Central memory CD4-positive, alpha-beta T cell (primary cell): Measurements from ENCODE around the gene FAM193B.
A peak's percentile ranks its signal among the peaks of the same experiment; 100 is the strongest.
"Not testable (repeated sequence)": the region's sequence is repeated elsewhere in the genome, so short reads cannot be mapped to it uniquely, and the experiment has no call there.

Experiments
- DNase-seq: peaks from one replicate; pipeline ENCODE4 v3.0.0; 2022

The FAM193B gene

DNA sequence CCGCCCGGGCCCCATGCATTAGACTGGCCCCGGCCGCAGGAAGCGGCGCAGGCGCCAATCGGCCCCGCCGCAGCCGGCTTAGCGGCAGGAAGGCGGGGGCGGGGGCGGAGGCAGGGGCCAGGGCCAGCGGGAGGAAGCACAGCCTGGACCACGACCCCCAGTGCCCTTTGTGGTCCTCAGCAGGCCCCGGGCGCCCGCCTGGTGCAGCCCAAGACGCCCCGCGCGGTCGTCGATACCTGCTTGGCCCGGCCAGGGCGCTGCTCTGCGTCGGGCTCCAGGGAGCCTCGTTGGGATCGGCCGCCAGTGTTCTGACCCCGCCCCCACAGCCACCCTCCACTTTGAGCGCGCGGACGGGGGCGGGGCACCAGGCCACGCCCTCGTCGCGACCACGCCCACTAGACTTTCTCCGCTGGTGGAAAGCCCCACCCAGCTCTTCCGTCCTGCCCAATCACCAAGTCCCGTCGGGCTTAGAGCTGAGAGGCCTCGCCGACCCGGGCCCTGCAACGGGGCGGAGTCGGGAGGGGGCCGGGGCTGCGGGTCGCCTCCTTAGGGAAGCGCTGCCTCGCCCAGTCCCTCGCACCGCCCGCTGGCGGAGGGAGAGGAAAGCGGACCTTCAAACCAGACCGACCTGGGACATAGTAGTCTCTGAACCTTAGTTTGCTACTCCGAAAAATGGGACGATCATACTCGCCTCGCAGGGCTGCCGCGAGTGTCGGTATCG is 56.9 kb downstream of the FAM193B start, which contains the start of gene PDLIM7:
Gene PDLIM7, minus strand, starts transcription at position 313 of the 721 bp plus-strand sequence. CDS start 1,092 bp downstream, outside the sequence.
- peak; percentile 90 for DNase-seq

DNA sequence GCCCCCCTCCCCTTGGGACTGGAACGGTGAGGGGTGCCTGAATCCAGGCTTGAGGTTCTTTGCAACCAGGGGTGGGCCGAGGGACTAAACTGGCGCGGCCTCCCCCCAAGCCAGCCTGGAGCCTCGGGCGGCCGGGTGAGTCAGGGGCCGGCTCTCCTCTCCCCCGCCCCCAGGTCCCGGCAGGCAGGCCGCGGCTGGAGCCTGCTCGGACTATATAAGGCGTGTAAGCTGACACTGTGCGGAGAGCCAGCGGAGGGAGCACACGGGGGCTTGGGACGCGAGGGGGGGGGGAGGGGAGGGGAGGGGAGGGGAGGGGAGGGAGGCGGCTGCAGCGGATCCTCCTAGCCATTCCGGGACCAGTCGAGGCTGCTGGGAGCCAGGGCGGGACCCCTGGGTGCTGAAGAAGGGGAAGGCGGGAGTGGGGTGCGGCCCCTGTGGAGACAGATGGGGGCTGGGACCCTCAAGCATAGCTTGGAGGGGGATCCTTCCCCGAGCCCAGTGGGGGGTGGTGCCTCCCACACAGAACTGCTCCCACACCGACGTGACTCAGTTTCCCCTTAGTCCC is 57.6 kb downstream of the FAM193B start:
- DNase-seq, result no peak

DNA sequence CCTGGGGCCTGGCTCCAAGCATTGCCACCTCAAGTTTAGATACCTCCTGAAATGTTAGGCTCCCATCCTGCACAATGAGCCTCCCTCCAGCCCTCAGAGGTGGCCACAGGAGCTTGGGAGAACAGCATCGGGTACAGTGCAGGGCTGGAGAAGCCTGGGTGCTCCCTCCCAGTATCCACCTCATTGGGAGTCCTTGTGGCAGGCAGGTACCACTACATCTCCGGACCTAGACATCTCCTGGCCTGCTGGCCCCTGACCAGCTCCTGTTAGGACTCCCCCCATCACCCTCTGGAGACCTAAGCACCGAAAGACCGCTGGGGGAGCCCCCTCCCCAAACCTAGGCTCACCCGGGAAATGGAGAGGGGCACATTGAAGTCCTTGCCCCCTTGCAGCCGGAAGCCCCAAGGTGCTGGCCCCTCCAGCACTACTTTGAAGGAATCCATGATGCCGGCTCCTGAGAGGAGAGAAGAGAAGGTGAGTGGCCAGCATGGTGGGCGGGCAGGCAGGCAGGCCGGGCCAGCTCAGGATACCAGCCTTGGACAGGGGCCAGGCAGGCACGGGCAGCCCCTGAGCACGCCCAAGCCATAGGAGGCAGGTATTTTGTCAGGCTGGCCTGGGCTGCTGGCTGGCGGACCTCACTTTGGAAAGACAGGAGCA is 58.2 kb downstream of the FAM193B start:
- DNase-seq, result no peak

DNA sequence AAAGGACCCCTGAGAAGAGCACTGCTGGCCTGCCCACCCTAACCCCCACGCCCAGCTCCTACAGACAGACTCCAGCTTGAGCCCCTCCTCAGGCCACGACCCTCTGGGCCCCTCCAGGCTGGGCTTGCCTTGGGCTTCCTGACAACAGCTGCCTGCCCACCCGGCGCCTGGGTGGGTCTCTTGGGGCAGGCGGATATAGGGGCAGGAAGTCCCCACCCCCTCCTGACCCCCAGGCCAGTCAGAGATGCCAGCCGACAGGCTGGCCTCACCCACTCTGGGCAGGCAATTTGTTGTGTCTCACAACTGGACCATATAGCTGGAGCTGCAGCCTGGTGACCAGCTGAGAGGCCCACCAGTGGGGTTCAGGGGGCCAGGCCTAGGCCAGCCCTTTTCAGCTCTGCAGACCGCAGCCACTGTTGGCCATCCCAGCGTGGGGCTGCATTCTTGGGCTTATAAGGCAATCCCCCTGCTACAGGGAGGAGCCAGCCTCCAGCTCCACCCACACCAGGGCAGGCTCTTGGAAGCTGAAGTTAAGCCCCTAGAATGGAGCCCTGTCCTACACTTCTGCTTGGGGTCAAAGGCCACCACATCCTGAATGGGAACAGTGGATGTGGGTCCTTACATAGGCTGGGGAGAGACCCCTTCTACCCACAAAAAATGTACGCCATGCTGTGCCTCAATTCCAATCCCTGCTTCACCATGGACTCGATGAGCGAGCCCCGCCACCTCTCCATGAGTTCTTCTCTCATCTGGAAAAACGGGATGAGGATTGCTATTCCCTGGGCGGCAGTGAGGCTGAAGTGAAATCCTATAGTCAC is 58.9 kb downstream of the FAM193B start:
- DNase-seq, result no peak

DNA sequence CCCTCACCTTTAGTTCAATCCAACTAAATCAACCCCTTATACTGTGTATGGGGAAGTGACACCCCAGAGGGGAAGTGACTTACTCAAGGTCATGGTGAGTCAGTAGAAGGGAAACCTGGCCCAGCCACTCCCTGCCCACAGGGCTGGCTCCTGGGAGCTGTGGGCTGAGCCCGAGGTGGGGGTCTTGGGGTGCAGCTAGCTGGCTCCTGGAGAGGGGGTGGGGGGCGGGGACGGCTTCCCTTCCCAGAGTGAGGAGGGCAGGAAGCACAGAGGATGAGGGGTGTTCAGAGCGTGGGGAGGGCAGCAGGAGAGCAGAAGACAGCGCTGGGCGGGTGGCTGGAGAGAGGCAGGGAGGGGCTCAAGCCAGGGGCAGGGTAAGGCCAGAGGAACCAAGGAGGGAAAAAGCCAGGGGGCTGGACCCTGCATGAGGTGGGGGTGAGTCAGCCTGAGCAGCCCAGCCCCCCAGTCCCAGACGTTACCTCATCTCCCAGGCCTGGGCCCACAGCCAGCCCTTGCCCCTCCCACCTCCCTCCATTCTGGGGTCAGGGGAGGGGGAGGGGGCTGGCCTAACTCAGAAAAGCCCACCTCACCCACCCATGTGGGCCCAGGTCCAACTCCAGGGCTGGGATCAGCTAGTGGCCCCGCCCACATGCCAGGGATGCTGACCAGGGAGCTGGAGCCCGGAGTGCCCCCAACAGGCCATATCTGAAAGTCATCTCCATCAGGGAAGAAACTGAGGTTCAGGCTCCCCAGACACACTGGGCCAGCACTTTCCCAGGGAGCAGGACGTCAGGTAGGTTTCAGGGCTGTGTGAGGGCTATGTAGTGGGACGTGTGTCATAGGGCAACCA is 59.8 kb downstream of the FAM193B start:
- no peak for DNase-seq

DNA sequence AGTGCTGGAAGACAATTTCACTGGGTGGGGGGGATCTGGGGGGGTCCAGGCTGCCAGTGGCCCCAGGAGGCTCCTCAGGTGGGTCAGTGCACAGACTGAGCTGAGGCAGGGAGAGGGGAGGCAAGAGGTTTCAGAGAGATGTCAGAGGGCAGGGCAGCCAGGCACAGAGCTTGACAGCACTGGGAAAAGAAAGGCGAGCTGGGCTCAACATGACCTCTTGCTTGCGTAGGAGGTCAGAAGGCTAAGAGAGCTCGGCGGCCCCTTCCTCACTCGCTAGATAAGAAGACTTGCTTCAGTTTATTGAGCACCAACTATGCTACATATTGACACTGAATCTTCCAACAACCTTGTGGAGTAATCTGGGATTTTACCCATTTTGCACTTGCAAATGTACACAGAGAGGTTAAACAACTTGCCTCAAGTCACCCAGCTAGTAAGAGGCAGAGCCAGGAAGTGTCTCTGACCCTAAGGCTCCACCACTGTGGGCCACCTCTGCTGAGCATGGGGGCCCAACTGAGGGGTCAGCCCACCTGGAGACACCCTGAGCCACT is 60.5 kb downstream of the FAM193B start:
- no peak for DNase-seq

DNA sequence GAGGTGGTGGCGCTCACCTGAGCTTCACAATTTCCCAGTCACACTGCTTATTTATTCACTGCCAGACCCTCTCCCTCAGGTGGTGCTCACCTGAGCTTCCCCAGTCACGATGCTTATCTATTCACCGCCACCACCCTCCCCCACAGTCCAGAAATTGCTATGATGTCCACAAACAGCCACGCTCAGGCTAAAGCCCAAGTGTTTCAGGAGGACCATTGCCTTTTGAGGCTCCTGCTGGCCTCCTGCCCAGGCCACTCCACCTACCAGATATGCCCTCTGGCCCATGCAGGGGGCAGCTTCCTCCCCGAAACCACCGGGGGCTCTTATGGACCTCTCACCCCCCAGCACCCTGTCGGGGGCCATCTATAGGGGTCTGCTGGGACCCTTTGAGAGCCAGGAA is 61.5 kb downstream of the FAM193B start:
- no peak for DNase-seq

DNA sequence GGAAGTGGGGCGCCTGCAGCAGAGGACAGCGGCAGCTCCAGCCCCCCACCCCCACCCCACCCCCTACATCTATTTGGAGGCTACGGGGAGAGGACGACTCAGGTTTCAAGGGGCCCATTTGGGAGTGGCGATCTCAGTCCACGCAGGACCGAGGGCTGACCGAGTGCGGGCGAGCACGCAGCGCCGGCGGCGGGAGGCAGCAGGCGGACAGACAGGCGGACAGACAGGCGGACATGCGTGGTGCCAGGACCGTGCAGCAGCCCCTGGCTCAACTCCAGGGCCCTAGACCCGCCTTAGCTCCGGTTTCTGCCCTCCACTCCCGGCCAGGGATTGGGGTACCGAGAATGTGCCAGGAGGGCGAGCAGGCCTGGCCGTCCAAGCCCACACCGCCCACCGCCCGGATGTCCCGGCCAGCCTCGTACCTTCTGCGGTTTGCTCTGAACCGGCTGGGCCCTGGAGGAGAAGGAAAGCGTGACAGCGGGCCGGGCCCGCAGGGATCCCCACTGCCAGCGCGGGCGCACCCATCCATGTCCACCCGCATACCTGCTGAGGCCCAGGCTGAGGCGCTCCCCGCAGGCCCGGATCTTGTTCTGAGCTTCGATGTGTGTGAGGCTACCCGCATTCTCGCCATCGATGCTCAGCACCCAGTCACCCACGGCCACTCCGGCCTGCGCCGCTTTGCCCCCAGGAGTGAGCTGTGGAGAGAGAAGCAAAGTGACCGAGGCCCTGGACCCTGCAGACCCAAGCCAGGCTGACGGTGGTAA is 62.2 kb downstream of the FAM193B start:
- DNase-seq, result no peak

DNA sequence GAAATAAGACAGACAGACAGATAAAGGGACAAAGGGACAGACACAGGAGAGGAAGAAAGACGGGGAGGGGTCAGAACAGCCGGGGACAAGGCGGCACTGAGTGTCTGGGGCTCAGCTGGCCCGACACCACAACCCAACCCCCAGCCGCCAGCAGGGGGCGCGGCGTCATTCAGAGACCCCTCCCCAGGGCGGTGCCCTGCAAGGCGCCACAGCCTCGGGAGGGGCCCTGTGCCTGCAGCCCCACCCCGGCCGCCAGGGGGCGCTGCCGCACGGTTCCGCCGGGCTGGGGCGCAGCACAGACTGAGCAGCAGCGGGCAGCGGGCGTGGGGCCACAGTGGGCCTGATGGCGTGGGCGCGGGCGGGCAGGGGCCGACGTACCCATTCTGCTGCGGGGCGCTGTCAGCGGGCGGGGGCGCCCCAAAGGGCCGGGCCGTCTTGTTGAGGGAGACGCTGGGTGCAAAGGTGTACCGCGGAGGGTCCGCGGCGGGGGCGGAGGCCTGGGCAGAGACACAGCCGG is 62.9 kb downstream of the FAM193B start:
- peak; percentile 14 for DNase-seq

DNA sequence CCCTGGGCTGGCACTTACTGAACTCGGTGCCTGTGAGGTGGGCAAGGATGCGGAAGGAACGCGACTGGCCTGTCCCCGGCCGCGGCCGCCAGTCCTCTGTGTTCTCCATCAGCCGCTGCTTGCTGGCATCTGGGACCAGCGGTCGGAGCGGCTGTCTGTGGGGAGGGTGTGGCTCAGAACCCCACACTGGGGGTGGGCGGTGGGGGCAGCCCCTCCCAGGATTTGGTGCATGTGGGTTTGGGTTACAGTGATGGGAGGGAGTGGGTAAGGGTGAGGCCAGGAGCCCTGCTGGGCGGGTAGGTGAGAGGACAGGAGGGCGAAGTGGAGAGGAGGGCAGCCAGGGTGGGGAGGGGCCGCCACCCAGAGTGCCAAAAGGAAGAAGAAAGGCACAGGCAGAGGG is 63.4 kb downstream of the FAM193B start:
- no peak for DNase-seq

DNA sequence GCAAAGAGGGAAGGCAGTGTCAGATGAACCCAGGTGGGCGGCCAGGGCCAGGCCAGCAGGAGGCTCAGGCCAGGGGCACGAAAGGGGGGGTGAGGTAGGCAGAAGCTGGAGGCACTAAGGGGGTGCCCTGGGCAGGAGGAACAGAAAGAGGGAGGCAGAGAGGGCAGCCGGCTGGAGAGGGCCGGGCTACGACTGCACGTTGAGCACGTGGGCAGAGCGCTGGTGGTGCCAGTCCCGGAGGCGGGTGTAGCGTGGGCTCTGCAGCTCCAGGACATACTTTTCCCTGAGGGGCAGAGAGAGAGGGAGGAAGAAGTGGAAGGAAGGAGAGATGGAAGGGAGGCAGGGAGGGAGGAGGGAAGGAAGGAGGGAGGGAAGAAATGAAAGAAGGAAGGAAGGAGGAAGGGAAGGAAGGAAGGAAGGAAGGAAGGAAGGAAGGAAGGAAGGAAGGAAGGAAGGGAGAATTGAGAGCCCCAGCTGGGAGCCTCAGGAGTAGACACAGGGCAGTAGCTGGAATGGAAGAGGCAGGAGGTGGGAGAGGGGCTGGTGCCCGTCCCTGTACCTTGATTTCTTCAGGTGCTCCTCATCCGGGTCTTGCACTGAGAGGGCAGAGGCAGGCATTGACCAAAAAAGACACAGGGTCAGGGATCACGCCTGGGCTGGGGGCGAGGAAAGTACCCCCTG is 63.9 kb downstream of the FAM193B start:
- no peak for DNase-seq

DNA sequence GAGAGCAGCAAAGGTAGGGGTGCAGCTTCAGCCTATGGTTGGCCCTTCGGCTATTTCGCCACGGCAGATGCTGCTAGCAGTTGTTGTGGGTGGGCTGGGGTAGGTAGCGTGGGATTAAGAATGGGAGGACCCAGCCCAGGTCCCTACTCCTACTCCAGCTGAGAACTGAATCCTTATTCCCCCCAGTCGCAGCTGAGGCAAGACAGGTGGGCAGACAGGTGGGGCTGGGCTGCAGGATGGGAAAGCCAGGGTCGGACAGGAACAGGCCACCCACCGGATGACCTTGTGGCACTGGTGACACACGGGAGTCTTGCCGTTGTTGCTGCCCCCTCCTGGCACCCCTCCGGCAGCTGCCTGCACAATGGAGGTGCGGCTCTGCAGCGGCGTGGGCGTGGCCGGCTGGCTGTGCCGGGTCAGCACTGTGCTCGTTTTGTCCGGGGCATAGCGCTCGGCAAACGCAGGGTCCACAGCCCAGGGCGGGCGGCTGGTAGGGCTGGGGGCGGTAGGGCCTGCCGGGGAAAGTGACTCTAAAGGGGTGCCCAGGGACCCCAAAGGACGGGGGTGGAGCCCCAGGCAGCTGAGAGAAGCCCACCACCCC is 65.1 kb downstream of the FAM193B start:
- DNase-seq, result no peak

DNA sequence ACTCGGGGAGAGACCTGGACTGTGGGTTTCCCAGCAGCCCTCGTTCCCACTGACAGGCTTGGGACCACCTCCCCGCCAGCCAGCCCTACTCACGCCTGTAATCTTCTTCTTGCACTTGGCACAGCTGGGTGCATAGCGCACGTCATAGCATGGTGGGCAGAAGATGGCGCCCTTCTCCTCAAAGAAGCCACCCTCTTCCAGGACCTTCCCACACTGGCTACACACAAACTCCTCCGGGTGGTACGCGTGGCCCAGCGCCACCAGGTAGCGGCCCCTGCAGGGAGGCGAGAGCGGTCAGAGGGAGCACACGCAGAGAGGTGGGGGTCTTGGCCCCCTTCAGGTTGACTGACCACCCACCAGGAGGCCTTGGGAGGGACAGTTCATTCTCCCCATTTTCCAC is 66.4 kb downstream of the FAM193B start:
- no peak for DNase-seq

DNA sequence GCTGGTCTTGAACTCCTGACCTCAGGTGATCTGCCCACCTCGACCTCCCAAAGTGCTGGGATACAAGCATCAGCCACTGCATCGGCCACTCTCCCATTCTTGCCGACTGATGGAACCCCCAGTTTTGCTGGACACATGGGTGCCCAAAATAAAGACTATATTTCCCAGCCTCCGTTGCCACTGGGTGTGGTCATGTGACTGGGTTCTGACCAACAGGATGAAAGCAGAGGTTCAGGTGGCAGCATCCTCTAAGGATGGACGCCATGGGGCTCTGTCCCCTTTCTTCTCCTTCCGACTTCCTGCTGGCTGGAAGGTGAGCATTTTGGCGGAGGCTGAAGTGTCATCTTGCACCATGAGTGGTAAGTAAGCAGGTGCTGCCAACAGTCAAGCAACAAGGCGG is 67.2 kb downstream of the FAM193B start:
- no peak for DNase-seq

DNA sequence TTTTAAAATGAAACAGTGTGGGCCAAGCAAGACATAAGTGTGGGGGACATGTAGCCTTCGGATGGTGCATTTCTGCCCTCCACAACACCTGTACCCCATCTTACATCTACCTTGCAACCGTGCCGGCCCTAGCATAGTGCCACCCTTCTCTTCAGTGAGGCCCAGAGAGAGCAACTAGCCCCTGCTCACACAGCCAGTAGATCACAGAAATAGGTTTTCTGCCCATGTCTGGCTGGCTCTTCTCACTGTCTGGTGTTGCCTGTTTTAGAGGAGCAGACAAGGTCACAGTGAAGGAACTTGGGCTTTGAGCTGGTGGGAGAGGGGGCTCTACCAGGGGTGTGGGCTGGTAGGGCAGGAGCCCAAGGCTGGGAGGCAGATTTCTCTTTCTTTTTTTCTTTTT is 68.1 kb downstream of the FAM193B start:
- no peak for DNase-seq

DNA sequence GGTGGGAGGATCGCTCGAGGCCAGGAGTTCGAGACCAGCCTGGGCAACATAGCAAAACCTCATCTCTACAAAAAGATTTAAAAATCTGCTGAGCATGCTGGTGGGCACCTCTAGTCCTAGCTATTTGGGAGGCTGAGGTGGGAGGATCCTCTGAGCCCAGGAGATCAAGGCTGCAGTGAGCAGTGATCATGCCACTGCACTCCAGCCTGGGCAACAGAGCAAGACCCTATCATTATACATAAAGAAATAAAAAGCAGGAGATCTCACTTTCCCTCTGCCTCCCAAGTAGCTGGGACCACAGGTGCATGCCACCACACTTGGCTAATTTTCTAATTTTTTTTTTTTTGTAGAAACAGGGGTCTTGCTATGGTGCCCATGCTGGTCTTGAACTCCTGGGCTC is 68.6 kb downstream of the FAM193B start:
- not testable (repeated sequence) for DNase-seq

DNA sequence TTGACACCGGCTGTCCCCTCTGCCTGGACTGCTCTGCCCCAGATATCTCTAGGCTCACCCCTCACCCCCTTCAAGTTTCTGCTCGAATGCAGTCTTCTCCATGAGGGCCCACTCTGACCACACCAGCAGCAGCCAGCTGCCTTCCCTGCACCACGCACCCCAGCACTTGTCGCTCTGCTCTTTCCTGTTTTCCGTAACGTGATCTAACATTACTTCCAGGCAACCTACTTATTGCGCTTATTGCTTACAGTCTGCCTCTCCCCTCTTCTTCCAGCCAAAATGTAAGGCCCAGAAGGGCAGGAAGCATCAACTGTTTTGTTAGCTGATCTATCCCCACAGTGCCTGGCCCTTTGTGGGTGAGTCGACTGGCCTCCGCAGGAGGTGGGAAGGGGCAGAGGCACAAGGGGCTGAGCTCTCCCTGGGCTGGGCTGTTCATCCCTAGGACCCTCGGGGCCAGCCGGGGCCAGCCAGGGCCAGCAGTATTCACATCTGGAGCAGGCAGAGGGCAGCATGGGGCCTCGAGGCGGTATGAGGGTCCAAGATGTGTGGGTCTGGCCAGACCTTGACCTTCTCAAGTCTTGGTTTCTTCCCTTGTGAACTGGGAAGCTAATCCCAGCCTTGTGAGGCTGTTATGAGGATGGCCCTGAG is 69.3 kb downstream of the FAM193B start:
- DNase-seq, result no peak

DNA sequence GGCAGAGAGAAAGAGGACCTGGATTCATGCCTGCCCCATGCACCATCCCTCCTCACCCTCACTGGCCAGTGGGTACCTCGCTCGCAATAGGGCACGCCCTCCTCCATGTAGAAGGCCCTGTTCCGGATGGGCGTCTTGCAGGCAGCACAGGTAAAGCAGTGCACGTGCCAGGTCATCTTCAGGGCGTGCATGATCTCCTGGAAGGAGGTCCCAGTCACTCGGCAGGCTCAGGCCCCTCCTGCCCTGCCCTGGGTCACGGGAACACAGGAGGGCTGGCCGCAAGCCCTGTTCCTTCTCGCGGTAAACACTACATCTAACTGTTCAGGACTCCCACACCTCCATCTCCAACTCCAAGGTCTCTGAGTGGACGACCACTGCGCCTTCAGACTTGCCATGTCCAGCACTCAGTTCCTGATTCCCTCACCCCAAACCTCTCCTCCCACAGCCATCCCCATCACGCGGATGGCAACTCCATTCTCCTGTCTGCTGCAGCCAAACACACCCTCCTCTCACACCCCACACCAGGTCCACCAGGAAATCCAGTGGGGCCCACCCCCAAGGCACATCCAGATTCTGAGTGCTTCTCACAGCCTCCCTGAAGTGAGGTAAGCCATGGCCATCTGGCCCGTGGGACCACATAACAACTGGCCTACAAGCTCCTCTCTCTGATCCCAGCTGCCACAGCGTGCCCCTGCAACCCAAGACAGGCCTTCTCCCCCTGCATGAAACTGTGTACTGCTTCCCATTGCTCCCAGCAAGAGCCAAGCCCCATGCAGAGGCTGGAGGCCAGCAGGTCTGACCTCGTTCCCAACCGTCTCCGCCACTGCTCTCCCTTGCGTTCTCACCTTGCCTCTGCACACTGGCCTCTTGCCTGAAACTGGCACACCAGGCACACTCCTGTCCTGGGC is 70.1 kb downstream of the FAM193B start:
- no peak for DNase-seq
